Upper lobe of right lung (tissue), 1 donor: ENCODE measurements around the gene SFRP4. TPM values are rescaled to one million over a fixed set of nuclear protein-coding genes. Genes with fewer than 3 reads are reported as not detected.
A peak's percentile ranks its signal among the peaks of the same experiment; 100 is the strongest.

Experiments used
- ATAC-seq: fragments of 200-7000 bp; cut with Tn5 transposase; one replicate; pipeline ENCODE4 v1.9.1; 2020; ENCODE audit warnings: mild to moderate bottlenecking, moderate library complexity
- DNase-seq: peaks from one replicate; pipeline ENCODE4 v3.0.0-alpha.2; 2020
- H3K27ac ChIP-seq: fragments of 200-600 bp; one replicate; pipeline ENCODE4 v1.8.0; 2022
- H3K27me3 ChIP-seq: fragments of 200-600 bp; one replicate; pipeline ENCODE4 v1.8.0; 2022; ENCODE audit warnings: mild to moderate bottlenecking
- H3K36me3 ChIP-seq: fragments of 200-600 bp; one replicate; pipeline ENCODE4 v1.8.0; 2022
- H3K4me1 ChIP-seq: fragments of 200-600 bp; one replicate; pipeline ENCODE4 v1.8.0; 2022
- H3K4me3 ChIP-seq: fragments of 200-600 bp; one replicate; pipeline ENCODE4 v1.8.0; 2022; ENCODE audit warnings: mild to moderate bottlenecking
- H3K9me3 ChIP-seq: fragments of 200-600 bp; one replicate; pipeline ENCODE4 v1.8.0; 2022
- intact Hi-C: fragments of 100-400 bp; cut with DNase I; formaldehyde crosslinking; loops from one replicate; pipeline ENCODE4 v1.11.0; 2022
- total RNA-seq: library from RNA; stranded (reverse); fragmentation: NEBNext Ultra II Directional; extraction: Animal tissue kit (Norgen Biotek cat#: 25700); gene quantifications from one replicate; pipeline ENCODE4 v1.2.1, GENCODE V29; 2021
- TF ChIP-seq, protein P1 (sequence below): fragments of 200-600 bp; IDR thresholded peaks from one replicate; pipeline ENCODE4 v1.8.0; 2022; ENCODE audit warnings: antibody characterized with exemption
- donor health status: DM: no; HTN: yes; CAD: no; lungs with severe emphysema.

Gene SFRP4
- total RNA-seq, 1 donor from 2014 or later, result 6.7 TPM

DNA sequence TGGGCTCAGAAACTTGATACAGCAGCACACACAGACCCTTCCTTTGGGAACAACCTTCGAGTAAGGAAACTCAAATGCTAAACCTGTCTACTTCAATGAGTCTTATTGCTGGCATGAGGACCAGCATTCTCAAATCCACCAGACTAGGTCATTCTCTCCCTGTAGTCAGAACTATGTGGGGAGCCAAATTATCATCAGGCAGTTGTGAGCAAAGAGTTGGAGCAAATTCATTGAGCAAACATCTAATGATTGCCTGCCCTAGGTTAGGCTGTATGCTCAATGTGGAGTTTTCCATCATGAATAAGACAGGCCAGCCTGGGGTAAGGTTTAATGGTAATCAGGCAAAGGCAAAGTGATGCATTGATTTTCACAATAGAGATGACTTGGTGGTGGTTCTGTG, 7.4 kb upstream of the SFRP4 start:
- Histone ChIP-seq H3K36me3 (no peaks in the 10 kb centered on the region), H3K4me3 (no peak overlapping the region), H3K4me1 (peaks cover 6% of the 10 kb centered on the region), H3K27ac (no peak overlapping the region), H3K9me3 (no peaks in the 10 kb centered on the region), H3K27me3 (no peaks in the 10 kb centered on the region)
- DNase-seq, result no peak
- intact Hi-C loops, result no loop called here
- no peak for ATAC-seq
- TF ChIP-seq, protein P1, sequence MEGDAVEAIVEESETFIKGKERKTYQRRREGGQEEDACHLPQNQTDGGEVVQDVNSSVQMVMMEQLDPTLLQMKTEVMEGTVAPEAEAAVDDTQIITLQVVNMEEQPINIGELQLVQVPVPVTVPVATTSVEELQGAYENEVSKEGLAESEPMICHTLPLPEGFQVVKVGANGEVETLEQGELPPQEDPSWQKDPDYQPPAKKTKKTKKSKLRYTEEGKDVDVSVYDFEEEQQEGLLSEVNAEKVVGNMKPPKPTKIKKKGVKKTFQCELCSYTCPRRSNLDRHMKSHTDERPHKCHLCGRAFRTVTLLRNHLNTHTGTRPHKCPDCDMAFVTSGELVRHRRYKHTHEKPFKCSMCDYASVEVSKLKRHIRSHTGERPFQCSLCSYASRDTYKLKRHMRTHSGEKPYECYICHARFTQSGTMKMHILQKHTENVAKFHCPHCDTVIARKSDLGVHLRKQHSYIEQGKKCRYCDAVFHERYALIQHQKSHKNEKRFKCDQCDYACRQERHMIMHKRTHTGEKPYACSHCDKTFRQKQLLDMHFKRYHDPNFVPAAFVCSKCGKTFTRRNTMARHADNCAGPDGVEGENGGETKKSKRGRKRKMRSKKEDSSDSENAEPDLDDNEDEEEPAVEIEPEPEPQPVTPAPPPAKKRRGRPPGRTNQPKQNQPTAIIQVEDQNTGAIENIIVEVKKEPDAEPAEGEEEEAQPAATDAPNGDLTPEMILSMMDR, result no peak

DNA sequence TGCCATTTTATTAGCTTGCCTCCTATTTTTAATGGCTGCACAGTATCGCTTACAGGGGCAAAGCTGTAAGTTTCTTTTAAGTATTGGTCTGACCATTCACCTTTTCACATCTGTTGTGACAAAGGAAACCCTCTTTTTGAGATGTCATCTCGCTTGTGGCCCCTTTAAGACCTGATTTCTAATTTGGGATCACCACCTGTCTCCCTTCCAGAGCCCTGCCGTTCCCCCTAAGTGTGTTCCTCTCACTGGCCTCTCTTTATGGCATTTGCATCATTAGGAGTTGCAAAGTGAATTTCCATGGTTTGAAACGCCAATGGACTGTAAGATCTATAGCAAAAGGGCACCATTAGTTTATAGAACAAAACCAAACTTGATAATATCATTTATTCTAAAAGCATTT, 5.3 kb upstream of the SFRP4 start:
- no peaks in the 10 kb centered on the region for H3K36me3 ChIP-seq
- peak overlapping the region; percentile 64 for H3K4me3 ChIP-seq
- peak overlapping the region; percentile 90 for H3K27ac ChIP-seq
- TF ChIP-seq, protein P1, result no peak
- H3K27me3 ChIP-seq, result no peaks in the 10 kb centered on the region
- H3K4me1 ChIP-seq, result peaks cover 7% of the 10 kb centered on the region
- ATAC-seq (no peak), DNase-seq (no peak)
- intact Hi-C loops, result no loop called here
- H3K9me3 ChIP-seq, result no peaks in the 10 kb centered on the region

DNA sequence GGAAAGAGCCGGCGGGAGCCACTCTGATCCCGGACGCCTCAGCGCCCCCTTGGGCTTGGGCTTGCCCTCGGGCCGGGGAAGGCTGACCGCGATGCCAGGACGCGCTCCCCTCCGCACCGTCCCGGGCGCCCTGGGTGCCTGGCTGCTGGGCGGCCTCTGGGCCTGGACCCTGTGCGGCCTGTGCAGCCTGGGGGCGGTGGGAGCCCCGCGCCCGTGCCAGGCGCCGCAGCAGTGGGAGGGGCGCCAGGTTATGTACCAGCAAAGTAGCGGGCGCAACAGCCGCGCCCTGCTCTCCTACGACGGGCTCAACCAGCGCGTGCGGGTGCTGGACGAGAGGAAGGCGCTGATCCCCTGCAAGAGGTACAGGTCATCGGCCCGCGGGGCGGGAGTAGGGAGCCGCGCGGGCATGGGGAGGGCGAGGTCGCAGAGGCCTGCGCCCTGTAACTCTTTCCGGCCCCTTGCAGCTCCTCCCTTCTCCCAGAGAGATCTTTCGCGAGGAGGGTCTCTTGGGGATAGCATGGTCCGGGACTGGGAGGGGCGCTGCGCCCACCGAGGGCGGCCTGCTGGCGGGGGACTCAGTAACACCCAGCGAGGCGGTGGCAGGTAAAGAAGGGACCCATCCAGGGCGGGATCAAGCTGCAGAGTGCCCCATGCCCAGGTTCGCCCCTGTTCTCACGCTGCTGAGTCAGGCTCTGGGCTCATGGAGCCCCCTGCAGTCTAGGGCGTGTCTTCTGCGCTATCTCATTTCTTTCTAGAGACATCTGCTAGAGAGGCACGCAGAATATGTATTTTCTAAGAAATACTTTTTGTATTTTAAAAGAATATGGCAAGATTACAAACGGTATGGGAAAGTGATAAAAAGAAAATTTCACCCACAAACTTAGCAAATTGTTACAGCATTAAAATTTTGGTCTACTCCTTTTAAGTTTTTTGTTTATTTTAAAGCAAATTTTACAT, 4.5 kb upstream of the SFRP4 start:
- peaks cover 15% of the 10 kb centered on the region for H3K4me1 ChIP-seq
- no peaks in the 10 kb centered on the region for H3K27me3 ChIP-seq
- peak overlapping the region; percentile 64 for H3K4me3 ChIP-seq
- H3K27ac ChIP-seq, result peak overlapping the region; percentile 90
- no peaks in the 10 kb centered on the region for H3K9me3 ChIP-seq
- intact Hi-C loops, result no loop called here
- TF ChIP-seq, protein P1, result peak; percentile 18
- peak; percentile 73 for ATAC-seq
- DNase-seq, result peak; percentile 86
- H3K36me3 ChIP-seq, result no peaks in the 10 kb centered on the region

DNA sequence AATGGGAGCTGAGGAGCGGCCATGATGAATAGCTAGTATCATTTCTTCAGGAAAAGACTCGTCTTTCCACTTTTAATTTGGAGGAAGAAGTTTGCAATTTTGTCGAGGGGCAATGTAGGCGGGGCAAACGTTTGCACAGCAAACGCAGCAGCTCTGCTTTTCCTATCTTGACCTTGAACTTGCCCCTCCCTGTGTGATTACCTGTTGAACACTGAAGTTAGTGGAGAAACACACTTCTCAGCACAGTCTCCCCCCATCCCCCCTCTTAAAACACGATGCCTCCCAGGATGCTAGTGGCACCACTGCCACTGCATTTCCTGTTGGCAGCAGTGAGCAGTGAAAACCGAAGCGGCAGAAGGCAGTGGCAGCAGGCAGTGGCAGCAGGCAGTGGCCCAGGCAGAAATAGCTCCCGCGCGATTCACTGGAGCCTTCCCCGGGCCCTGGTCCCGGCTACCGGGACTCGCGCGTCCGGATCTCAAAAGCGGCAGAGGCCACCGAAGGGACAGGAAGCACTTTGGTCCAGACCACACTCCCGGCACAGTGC, 3.8 kb upstream of the SFRP4 start, which contains the start of gene EPDR1:
Gene EPDR1 (plus strand): TSS at position 336 of the 544 bp plus-strand sequence. CDS start 300 bp downstream, outside the sequence.
- peak within 1 kb of the TSS; percentile 90 for H3K27ac ChIP-seq
- no peaks in the 10 kb centered on the region for H3K9me3 ChIP-seq
- ATAC-seq, result peak; percentile 83
- intact Hi-C loops, result no loop called here
- no peaks in the 10 kb centered on the region for H3K36me3 ChIP-seq
- peak within 1 kb of the TSS; percentile 64 for H3K4me3 ChIP-seq
- no peak for DNase-seq
- TF ChIP-seq, protein P1, result peak; percentile 34
- peaks cover 19% of the 10 kb centered on the region for H3K4me1 ChIP-seq
- no peaks in the 10 kb centered on the region for H3K27me3 ChIP-seq

DNA sequence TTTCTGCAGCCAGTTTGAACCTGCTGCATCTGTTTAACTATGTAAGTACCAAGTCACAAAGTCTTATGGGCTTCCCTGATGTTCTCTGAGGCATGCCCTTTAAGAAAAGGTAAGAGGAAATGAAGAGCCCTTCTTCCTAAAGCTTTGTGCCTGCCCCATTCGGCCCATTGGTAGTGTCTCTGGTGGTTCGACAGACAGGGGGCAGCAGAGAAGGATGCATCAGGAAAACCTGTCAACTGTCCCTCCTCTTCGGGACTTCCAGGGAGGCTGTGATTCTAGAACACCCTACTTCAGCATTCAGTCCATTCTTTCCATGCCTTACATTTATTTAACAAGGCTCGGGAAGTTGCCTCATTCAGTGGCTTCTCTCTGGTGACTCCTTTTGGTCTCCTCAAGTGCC, 1.9 kb upstream of the SFRP4 start:
- Histone ChIP-seq H3K36me3 (no peaks in the 10 kb centered on the region), H3K4me1 (peaks cover 19% of the 10 kb centered on the region), H3K9me3 (no peaks in the 10 kb centered on the region), H3K4me3 (no peak overlapping the region), H3K27ac (no peak overlapping the region), H3K27me3 (no peaks in the 10 kb centered on the region)
- TF ChIP-seq, protein P1, result no peak
- ATAC-seq, result no peak
- intact Hi-C loops, result no loop called here
- DNase-seq, result no peak
